GM06990 (cell line): Measurements from ENCODE around the gene PWWP2B.
A peak's percentile ranks its signal among the peaks of the same experiment; 100 is the strongest.

ENCODE experiments used
- DNase-seq: peaks from one replicate; pipeline ENCODE4 v3.0.0-alpha.2; 2011; ENCODE audit not compliant: insufficient read length; ENCODE audit errors: extremely low read depth
- H3K27me3 ChIP-seq: replicated peaks from 2 replicates; pipeline ENCODE4 v1.6.0; 2011; ENCODE audit warnings: low read length; ENCODE audit not compliant: control insufficient read depth, insufficient read depth
- H3K36me3 ChIP-seq: 2 replicates; pipeline ENCODE4 v1.5.1; 2011; ENCODE audit warnings: low read length; ENCODE audit not compliant: control insufficient read depth, insufficient read depth
- H3K4me3 ChIP-seq: replicated peaks from 2 replicates; pipeline ENCODE4 v1.5.1; 2011; ENCODE audit warnings: low read depth, mild to moderate bottlenecking, control low read depth, low read length
- CTCF ChIP-seq: IDR thresholded peaks from 2 replicates; pipeline ENCODE4 v1.5.1; 2011; ENCODE audit warnings: low read length, control low read depth, mild to moderate bottlenecking, inconsistent platforms; ENCODE audit not compliant: insufficient read depth, poor library complexity, severe bottlenecking

Gene PWWP2B

GRCh38 chr10:132417957-132418441 lies 21.0 kb downstream of the PWWP2B start:
- Histone ChIP-seq H3K27me3 (no peaks in the 10 kb centered on the region; the same call in 1 of the 2 replicates), H3K36me3 (no peaks in the 10 kb centered on the region), H3K4me3 (no peak overlapping the region)
- no peak for TF ChIP-seq CTCF
- no peak for DNase-seq

GRCh38 chr10:132418527-132419416 lies 21.8 kb downstream of the PWWP2B start:
- Histone ChIP-seq H3K4me3 (no peak overlapping the region), H3K27me3 (no peaks in the 10 kb centered on the region; the same call in 1 of the 2 replicates), H3K36me3 (no peaks in the 10 kb centered on the region)
- no peak for TF ChIP-seq CTCF
- no peak for DNase-seq

GRCh38 chr10:132419538-132420468 lies 22.8 kb downstream of the PWWP2B start:
- no peak for TF ChIP-seq CTCF
- H3K36me3 ChIP-seq = no peaks in the 10 kb centered on the region
- no peaks in the 10 kb centered on the region; the same call in 1 of the 2 replicates for H3K27me3 ChIP-seq
- no peak overlapping the region for H3K4me3 ChIP-seq
- no peak for DNase-seq

- TF ChIP-seq CTCF = no peak
- Histone ChIP-seq H3K4me3 (no peak overlapping the region), H3K27me3 (no peaks in the 10 kb centered on the region; the same call in 1 of the 2 replicates), H3K36me3 (no peaks in the 10 kb centered on the region)
- no peak for DNase-seq
Observed at GRCh38 chr10:132420469-132420980, 23.5 kb downstream of the PWWP2B start.

- DNase-seq = peak; percentile 35
- TF ChIP-seq CTCF = no peak
- H3K4me3 ChIP-seq = no peak overlapping the region
- H3K27me3 ChIP-seq = no peaks in the 10 kb centered on the region; the same call in 1 of the 2 replicates
- H3K36me3 ChIP-seq = no peaks in the 10 kb centered on the region
Observed at GRCh38 chr10:132420981-132421846, 24.2 kb downstream of the PWWP2B start.
